GM21367 (cell line): Measurements from ENCODE around the gene AP1S1.
"Not testable (repeated sequence)": the region's sequence is repeated elsewhere in the genome, so short reads cannot be mapped to it uniquely, and the experiment has no call there.

Source experiments
- ATAC-seq: cut with Tn5 transposase; IDR thresholded peaks from one replicate; pipeline ENCODE4 v1.9.1; 2021; ENCODE audit not compliant: unreplicated experiment

The AP1S1 gene

DNA sequence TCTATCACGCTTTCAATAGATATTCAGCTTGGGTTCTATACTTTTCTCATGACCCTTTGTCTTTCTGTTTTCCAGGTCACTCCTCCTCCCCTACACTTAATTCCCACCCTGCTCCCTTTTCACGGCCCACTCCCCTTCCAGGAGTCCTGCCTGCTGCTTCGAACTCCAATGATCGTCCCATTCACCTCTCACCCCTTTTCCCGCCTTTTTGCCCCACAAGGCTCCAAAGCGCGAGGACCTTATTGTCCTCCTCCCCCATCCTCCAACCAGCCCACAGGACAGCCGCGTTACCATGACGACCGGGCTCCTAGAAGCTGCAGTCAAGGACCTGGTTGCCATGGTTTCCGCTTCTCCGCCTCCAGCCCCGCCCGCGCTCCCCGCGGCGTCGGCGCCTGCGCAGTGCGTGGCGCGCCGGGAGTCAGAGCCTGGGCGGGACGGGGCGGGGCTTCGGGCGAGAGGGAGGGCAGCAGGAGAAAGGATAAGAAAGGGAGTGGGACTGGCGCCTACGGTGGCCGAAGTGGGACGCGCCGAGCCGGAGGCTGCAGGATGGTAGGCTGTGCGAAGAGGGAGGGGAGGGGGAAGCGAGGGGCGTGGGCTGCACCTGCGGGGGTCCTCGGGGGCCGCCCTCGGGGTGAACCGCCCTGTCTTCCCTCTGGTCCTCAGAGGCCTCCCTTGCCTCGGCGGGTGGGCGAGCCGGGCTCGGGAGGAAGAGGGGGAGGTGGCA, at the start of gene AP1S1:
Gene AP1S1, plus strand, starts transcription at position 508 of the 724 bp plus-strand sequence. Its CDS starts 39 bp downstream, at position 547.
- peak; percentile 69 for ATAC-seq

DNA sequence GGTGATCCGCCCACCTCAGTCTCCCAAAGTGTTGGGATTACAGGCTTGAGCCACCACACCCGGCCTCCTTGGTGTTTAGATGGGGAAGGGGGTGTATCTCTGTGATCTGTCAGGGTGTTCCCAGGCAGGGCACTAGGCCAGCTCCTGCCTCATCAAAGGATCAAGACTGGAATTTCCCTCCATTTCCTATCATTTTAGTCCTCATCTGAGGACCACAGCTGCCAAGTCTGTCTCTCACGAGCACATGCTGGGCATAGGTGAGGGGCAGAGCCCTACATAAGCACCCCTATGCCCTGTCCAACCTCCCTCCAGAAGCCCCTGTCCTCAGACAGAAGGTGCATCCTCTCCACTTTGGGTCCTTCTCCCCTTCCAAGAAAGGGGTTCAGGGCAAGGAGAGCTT, 49.5 kb upstream of the AP1S1 start:
- no peak for ATAC-seq

DNA sequence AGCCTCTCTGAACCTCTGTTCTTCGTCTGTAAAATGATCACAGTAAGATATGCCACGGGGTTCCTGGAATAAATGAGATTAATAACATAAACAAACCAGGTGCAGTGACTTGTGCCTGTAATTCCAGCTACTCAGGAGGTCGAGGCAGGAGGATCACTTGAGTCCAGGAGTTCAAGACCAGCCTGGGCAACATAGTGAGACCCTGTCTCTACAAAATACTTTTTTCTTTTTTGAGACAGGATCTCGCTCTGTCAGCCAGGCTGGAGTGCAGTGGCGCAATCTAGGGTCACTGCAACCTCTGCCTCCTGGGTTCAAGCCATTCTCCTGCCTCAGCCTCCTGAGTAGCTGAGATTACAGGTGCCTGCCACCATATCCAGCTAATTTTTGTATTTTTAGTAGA, 49.0 kb upstream of the AP1S1 start:
- ATAC-seq = not testable (repeated sequence)

DNA sequence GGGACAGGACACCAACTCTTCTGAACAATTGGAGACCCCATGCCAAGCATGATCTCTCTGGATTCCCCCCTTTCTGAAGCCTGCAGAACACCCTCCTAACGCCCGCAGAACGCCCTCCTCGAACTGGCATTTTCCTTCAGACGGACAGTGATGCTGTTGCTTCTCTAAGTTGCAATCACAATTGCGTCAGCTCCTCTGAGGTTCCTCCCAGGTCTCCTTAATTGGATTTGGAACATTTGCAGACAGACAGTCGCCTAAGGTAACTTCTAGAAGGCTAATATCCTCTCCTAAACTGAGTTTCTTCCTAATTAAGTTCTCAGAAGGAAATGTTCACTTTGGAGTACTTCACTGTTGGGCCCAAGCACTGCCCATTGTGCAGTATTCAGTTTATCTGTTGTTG, 47.9 kb upstream of the AP1S1 start:
- no peak for ATAC-seq

DNA sequence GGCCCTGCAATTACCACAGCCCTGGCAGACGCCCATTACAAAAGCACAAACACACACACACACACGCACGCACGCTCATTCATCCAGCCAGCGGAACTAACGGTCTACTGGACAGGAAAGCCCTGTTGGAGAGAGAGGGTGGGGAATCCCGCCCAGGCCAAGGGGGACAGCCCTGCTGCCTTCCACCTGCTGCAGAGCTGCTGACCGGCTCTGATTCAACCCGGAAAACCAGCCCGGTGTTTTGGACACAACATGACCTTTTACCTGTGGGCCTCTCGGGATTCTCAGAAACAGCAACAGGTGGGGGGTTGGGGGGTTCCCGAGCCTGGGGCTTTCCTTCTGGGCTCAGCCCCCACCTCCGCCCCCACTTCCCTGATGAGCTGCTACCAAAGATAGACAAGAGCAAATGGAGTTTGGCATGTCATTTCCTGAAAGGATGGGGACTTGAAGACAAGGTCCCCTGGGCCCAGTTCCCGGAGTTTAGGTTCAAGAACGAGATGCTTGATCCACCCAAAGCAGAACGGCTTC, 45.9 kb upstream of the AP1S1 start:
- no peak for ATAC-seq

DNA sequence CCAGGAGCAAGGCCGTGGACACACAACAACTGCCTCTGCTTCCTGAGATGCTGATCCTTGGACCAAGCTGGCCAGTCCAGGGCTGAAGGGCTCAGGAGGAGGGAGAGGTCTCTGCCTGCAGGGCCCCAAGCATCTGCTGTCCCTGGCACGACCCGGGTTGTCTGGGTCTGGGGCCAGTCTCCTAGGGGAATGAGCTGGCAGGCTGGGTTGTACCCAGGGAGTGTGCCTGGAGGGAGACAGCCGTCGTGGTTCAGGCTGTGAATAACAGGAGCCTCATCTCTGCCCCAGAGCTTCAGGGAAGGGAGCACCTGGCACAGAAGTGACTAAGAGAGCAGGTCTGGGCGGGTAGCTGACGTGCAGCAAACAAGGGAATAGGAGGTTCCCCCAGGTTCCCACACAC, 45.3 kb upstream of the AP1S1 start:
- ATAC-seq = no peak

DNA sequence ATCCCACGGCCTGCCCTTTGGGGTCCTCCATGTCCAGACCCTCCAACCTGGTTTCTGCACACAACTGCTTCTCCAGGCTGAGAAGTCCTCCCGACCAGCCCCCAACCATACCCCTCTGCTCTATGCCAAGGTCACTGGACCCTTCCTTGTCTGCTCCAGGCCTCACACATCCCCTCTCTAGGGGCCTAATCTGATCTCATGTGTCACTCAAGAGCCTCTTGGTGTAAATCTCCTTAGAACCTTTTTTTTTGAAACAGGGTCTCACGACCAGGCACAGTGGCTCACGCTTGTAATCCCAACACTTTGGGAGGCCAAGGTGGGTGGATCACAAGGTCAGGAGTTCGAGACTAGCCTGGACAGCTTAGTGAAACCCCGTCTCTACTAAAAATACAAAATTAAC, 44.9 kb upstream of the AP1S1 start:
- ATAC-seq = no peak

DNA sequence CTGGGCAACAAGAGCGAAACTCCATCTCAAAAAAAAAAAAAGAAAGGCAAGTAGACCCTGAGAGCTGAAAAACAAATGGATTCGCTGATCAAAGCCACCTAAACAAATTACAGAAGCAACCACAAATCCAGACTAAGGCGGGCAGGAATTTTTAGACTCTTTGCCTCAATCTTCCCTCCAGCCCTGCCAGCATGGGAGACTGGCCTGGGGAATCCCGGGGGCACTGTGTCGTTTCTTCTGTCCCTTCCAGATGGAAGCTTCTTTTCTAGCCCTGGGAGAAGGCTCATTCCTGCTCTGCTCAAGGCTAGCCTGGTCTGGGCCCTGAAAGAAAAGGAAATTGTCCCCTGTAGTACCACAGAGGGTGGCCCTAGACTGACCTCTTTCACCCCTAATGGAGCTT, 43.0 kb upstream of the AP1S1 start:
- ATAC-seq = no peak

DNA sequence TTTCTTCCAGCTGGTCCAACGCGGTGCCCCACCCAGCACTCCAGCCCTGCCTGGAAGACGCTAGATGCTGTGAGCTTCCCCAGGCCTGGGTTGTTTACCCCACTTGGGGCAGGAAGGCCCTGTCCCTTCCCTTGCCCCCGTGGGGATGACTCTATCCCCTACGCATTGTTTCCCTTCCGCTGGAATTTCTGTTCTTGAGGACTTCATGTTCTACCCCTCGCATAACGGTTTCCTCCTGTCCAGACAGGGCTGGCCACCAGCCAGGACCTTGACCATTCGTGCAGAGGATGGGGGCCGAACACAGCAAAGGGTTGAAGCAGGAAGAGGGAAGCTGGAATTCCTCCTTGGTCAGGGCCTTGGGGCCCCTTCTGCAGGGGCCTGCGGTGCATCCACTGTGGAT, 42.0 kb upstream of the AP1S1 start:
- ATAC-seq = no peak

DNA sequence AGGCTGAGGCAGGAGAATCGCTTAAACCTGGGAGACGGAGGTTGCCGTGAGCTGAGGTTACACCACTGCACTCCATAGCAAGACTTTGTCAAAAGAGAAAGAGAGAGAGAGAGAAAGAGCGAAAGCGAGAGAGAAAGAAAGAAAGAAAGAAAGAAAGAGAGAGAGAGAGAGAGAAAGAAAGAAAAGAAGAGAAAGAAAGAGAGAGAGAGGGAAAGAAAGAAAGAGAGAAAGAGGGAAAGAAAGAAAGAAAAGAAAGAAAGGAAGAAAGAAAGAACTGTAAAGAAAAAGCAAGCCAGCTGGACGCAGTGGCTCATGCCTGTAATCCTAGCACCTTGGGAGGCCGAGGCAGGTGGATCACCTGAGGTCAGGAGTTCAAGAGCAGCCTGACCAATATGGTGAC, 41.1 kb upstream of the AP1S1 start:
- not testable (repeated sequence) for ATAC-seq

DNA sequence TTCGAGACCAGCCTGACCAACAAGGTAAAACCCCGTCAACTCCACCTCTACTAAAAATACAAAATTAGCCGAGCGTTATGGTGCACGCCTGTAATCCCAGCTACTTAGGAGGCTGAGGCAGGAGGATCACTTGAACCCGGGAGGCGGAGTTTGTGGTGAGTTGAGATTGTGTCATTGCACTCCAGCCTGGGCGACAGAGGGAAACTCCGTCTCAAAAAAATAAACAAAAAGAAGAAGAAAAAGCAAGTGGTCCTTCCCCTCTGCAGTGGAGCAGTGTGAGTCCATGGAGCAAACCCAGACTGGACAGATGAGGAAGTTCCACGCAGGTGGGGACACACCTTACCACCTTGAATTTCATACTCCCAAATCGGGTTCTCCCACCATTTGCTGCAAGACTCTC, 40.4 kb upstream of the AP1S1 start:
- no peak for ATAC-seq

DNA sequence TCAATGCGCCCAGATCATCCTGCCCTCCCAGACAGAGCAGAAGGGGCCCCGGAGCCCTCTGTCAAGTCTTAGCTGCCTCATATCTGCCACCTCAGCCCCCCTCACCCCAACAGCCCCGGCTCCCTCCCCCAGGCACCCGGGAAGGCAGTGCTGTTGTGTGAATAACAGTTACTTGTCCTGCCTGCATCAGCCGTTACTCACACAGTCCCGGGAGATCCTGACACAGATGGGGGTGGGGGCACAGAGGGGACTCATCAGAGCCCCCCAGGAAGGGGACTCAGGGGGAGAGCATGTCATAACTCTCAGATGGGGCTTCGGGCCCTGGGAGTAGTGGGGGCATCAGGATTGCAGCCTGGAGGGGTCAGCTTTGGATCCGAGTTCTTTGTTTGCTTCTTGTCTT, 39.8 kb upstream of the AP1S1 start:
- ATAC-seq = no peak

DNA sequence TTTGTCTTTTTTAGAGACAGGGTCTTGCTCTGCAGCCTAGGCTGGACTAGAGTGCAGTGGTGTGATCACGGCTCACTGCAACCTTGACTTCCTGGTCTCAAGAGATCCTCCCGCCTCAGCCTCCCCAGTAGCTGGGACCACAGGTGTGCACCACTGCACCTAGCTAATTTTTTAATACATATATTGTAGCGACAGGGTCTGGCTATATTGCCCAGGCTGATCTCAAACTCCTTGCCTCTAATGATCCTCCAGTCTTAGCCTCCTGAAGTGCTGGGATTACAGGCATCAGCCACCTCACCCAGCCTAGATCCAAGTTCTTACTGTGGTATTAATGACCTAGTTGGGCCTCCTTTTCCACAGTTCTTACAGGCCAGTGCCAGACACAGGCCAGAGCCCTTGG, 39.1 kb upstream of the AP1S1 start:
- no peak for ATAC-seq

DNA sequence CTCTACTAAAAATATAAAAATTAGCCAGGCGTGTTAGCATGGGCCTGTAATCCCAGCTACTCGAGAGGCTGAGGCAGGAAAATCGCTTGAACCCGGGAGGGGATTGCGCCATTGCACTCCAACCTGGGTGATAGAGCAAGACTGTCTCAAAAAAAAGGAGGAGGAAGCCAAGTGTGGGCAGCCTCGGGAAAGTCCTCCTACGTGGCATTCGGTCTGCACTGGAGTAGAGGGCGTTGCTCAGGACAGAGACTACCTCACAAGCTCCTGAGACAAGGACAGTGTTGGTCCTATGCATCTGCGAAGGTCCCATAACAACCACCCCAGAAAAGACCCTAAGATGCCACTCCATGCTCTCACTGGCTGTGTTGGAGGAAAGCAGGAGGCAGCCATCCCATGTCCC, 37.4 kb upstream of the AP1S1 start:
- no peak for ATAC-seq

DNA sequence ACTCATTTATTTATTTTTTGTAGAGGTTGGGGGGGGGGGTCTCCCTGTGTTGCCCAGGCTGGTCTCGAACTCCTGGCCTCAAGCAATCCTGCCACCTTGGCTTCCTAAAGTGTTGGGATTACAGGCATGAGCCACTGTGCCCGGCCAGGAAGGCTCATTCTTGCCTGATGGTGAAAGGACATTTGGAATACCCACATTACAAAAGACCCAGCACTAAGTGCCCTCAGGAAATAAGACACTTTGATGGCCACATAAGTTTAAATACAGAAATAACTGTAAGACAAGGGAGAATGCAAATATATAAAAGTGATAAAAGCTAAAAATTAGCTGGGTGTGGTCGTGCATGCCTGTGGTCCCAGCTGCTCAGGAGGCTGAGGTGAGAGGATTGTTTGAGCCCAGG, 35.4 kb upstream of the AP1S1 start:
- ATAC-seq = no peak

DNA sequence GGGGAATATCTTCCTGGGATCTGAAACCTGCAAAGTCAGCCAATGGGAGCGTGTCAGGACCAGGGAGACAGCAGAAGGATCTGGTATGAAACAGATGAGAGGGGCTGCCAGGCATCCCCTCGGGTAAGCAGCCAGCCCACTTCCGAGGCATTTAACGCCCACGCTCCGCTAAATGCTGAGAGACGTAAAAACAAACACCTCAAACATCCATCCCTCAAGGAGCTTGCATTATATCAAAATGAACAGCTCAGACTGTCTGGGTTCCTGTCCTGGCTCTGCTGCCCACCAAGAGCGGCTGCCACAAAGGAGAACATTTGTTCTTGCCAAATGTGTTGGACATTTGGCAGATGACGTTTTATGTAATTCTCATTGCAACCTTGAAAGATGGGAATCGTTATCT, 34.4 kb upstream of the AP1S1 start:
- no peak for ATAC-seq

DNA sequence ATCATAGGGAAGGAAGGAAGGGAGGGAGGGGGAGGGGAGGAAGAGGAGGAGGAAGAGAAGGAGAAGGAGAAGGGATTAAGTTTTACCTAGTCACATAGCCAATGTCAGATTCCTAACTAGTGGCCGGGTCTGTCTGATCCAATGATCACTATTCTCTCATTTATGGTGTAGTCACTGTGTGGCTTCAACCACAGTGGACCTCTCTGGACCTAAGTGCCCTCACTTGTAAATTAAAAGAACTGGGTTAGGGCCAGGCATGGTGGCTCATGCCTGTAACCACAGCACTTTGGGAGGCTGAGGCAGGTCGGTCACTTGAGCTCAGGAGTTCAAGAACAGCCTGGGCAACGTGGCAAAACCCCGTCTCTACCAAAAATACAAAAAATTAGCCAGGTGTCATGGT, 34.0 kb upstream of the AP1S1 start:
- ATAC-seq = no peak

DNA sequence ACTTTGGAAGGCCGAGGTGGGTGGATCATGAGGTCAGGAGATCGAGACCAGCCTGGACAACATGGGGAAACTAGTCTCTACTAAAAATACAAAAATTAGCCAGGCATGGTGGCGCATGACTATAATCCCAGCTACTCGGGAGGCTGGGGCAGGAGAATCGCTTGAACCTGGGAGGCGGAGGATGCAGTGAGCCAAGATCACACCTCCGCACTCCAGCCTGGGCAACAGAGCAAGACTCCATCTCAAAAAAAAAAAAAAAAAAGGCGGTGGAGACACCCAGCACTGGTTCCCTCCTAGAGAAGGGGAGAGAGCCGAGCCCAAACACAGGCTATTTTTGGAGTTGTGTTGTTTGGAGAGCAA, 32.7 kb upstream of the AP1S1 start:
- ATAC-seq = not testable (repeated sequence)

DNA sequence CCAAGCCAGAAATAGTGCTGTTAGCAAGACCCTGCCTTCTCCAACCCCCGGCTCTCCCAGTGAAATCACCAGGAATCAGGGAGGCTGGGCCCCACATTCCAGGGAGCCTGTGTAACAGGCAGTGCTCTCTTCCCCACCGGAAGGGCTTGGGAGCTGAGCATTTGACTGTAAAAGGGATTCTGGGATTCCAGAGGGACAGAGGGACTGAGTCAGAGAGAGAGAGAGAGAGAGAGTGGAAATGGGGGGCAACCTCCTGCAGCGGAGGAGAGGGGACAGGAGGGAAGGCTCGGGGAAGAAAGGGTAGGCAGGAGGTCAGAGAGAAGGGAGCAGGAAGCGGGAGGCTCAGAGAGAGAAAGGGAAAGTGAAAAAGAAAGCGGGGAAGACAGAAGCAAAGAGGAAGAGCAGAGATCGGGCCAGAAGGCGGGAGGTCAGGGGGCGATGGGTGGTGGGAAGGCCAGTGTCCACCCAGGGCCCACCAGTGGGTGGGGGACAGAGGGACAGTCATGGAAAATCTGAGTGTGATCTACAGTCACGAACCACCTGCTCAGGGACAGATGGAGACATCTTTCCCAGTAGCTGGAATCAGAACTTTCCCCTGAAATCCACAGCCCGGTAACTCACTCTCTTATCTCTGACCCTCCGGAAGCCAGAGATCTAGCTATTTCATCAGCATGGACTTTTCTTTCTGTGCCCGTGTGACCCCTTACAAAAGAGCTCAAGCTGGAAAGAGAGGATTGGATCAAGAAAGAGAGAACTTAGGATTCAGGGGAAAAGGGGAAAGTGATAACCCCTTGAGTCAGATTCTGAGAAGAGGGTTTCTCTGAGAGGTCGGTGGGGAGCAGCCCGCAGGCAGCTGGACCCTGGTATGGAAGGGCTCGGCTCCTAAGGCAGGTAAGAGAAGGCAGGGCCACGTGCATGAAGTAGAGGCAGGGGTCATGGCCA, 32.0 kb upstream of the AP1S1 start:
- ATAC-seq = no peak

DNA sequence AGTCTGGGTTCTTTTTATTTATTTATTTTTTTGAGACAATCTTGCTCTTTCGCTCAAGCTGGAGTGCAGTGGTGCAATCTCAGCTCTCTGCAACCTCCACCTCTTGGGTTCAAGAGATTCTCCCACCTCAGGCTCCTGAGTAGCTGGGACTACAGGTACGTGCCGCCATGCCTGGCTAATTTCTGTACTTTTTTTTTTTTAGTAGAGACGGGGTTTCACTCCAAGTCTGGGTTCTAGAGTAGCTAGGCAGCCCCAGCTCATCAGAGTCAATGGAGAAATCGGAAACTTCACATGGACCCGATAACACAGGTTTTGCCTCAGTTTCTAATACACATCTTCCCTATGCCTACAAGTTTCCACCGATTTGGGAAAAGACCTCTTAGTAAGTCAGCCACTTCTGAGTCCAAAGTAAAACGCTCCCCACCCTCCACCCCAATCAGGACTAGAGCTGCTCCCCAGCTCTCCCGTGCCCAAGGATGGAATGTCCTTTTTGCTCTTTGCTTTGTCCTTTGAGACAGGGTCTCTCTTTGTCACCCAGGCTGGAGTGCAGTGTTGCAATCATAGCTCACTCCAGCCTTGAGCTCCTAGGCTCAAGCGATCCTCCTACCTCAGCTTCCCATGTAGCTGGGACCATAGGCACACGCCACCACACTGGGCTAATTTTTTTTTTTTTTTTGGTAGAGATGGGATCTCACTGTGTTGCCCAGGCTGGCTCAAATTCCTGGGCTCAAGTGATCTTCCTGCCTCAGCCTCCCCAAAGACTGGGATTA, 31.2 kb upstream of the AP1S1 start:
- ATAC-seq = no peak

DNA sequence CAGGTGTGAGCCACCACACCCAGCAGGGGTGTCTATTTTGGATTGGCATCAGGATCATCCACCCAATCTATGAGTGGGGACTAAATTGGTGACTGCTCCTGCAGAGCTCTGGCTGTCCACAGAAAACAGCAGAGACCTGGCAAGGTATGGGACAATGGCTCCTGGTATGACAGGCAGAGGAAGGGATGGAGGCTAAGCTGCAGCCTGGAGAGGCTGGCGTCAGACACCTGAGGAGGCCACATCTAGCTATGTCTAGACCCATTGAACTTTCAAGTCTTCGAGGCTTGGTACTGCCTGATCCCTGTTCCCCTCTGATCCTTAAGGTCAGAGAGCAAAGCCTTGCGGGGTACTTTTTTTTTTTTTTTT, 30.6 kb upstream of the AP1S1 start:
- ATAC-seq = no peak
